ENCODE data around the gene PLD3. TPM values are rescaled to one million over a fixed set of nuclear protein-coding genes. Genes with fewer than 3 reads are reported as not detected.

PLD3 gene
- total RNA-seq, 2 donors from 2014 or later, result 82.3 to 138 TPM

DNA sequence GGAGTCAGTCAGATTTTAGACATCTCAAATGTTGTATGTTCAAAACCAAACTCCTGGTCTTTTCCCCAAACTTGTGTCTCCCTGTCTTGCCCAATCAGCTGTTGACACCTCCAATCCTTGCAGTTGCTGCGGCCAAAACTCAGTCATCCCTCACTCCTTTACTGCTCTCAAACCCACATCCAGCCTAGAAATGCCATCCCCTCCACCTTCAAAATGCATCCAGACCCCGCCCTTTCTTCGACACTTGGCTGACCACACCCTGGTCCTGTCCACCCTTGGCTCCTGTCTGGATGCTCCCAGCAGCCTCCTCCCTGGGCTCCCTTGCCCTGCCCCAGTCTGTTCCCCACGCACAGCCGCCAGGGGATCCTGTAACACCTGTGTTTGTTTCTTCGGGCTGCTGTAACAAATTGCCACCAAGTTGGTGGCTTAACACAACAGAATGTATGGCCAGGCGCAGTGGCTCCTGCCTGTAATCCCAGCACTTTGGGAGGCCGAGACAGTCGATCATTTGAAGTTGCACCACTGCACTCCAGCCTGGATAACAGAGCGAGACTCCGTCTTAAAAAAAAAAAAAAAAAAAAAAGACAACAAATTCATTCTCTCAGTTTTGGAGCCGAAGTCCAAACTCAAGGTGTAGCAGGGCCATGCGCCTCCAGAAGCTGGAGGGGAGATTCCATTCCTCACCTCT is 11.7 kb downstream of the PLD3 start:
- no peaks in the 10 kb centered on the region for H3K9me3 ChIP-seq
- H3K27ac ChIP-seq, result no peak overlapping the region
- H3K9ac ChIP-seq (ENCODE audit: low read depth in 2 of 2, low read length in 2 of 2), result no peak overlapping the region
- H3K4me1 ChIP-seq, result no peaks in the 10 kb centered on the region
- intact Hi-C loops (cut with DNase I), result no loop called here
- DNase-seq, result no peak
- H3K27me3 ChIP-seq, result no peaks in the 10 kb centered on the region
- TF ChIP-seq, protein P1, sequence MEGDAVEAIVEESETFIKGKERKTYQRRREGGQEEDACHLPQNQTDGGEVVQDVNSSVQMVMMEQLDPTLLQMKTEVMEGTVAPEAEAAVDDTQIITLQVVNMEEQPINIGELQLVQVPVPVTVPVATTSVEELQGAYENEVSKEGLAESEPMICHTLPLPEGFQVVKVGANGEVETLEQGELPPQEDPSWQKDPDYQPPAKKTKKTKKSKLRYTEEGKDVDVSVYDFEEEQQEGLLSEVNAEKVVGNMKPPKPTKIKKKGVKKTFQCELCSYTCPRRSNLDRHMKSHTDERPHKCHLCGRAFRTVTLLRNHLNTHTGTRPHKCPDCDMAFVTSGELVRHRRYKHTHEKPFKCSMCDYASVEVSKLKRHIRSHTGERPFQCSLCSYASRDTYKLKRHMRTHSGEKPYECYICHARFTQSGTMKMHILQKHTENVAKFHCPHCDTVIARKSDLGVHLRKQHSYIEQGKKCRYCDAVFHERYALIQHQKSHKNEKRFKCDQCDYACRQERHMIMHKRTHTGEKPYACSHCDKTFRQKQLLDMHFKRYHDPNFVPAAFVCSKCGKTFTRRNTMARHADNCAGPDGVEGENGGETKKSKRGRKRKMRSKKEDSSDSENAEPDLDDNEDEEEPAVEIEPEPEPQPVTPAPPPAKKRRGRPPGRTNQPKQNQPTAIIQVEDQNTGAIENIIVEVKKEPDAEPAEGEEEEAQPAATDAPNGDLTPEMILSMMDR (IDR thresholded peaks at IDR 0.05), result no peak
- no peak overlapping the region for H3K4me3 ChIP-seq
- H3K36me3 ChIP-seq, result no peaks in the 10 kb centered on the region

DNA sequence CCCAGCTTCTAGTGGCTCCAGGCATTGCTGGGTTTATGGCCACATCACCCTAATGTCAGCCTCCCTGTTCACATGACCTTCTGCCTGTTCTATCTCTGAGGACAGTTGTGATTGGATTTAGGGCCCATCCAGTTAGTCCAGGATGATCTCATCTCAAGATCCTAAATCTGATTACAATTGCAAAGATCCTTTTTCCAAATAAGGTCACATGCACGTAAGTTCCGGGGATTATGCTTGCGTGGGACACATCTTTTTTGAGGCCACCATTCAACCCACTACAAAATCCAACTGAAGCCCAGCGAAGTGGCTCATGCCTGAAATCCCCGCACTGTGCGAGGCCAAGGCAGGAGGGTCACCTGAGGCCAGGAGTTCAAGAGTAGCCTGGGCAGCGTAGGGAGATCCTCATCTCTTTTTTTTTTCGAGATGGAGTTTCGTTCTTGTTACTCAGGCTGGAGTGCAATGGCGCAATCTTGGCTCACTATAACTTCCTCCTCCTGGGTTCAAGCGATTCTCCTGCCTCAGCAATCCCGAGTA is 12.3 kb downstream of the PLD3 start:
- intact Hi-C loops (cut with DNase I), result no loop called here
- Histone ChIP-seq H3K4me1 (no peaks in the 10 kb centered on the region), H3K9ac (ENCODE audit: low read depth in 2 of 2, low read length in 2 of 2) (no peak overlapping the region), H3K9me3 (no peaks in the 10 kb centered on the region), H3K36me3 (no peaks in the 10 kb centered on the region), H3K4me3 (no peak overlapping the region), H3K27ac (no peak overlapping the region), H3K27me3 (no peaks in the 10 kb centered on the region)
- TF ChIP-seq, protein P1 (IDR thresholded peaks at IDR 0.05), result no peak
- DNase-seq, result no peak

DNA sequence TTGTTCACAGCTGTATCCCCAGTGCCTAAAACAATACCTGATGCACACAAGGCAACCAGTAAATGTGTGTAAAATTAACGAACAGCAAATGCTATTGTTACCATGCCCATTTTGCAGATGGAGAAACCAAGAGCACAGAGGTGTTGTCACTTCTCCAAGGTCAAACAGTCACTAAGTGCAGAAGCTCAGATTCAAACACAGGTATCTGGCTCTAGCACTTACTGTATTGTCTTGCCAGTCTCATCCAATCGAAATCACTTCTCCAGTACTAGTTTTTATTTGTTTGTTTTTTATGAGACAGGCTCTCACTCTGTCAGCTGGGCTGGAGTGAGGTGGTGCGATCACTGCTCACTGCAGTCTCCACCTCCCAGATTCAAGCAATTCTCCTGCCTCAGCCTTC is 13.7 kb downstream of the PLD3 start:
- no peak overlapping the region for H3K4me3 ChIP-seq
- H3K9ac ChIP-seq (ENCODE audit: low read depth in 2 of 2, low read length in 2 of 2), result no peak overlapping the region
- TF ChIP-seq, protein P1 (IDR thresholded peaks at IDR 0.05), result no peak
- H3K36me3 ChIP-seq, result no peaks in the 10 kb centered on the region
- no peaks in the 10 kb centered on the region for H3K4me1 ChIP-seq
- intact Hi-C loops (cut with DNase I), result no loop called here
- H3K27ac ChIP-seq, result no peak overlapping the region
- no peak for DNase-seq
- H3K9me3 ChIP-seq, result no peaks in the 10 kb centered on the region
- no peaks in the 10 kb centered on the region for H3K27me3 ChIP-seq

DNA sequence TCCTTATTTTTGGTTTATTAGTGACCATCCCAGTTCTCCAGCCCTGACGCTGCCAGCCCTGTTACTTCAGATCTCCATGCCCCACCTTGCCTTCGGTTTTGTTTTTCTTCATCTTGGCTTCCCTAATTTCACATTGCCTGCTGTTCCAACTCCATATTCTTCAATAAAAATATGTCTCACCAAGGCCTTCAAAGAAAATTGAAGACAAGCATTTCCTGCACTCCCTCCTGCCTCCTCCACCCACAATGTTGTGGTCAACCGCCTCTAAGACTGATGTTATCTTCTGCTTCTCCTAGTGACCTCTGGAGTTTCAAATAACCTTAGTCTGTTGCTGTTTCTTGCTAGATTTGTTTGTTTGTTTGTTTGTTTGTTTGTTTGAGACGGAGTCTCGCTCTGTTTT is 14.6 kb downstream of the PLD3 start:
- H3K9ac ChIP-seq (ENCODE audit: low read depth in 2 of 2, low read length in 2 of 2), result no peak overlapping the region
- H3K27me3 ChIP-seq, result no peaks in the 10 kb centered on the region
- no peak for DNase-seq
- no peak overlapping the region for H3K27ac ChIP-seq
- no peaks in the 10 kb centered on the region for H3K9me3 ChIP-seq
- intact Hi-C loops (cut with DNase I), result no loop called here
- H3K36me3 ChIP-seq, result no peaks in the 10 kb centered on the region
- TF ChIP-seq, protein P1 (IDR thresholded peaks at IDR 0.05), result no peak
- no peaks in the 10 kb centered on the region for H3K4me1 ChIP-seq
- no peak overlapping the region for H3K4me3 ChIP-seq

DNA sequence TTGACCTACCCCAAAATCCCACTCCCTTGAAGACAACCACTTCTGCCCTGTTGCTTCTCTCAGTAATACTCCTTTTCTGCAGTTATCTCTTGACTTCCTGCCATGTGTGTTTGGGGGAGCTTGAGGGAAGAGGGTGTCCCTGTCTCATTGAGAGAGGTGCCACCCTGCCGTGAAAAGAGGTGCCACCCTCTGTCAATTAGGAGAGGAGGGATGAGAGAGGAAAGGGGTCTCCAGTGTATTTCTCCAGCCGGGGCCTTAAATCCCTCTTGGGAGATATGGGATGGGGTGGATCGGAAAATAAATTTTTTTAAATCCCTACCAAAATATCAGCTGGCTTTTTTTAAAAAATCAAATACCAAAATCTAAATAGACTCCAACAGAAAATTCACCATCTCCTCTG is 16.5 kb downstream of the PLD3 start:
- Histone ChIP-seq H3K27ac (no peak overlapping the region), H3K4me3 (no peak overlapping the region), H3K36me3 (no peaks in the 10 kb centered on the region), H3K9me3 (no peaks in the 10 kb centered on the region), H3K27me3 (no peaks in the 10 kb centered on the region), H3K9ac (ENCODE audit: low read depth in 2 of 2, low read length in 2 of 2) (no peak overlapping the region), H3K4me1 (no peaks in the 10 kb centered on the region)
- TF ChIP-seq, protein P1 (IDR thresholded peaks at IDR 0.05), result no peak
- intact Hi-C loops (cut with DNase I), result no loop called here
- DNase-seq, result no peak
